Gastrocnemius medialis (tissue), 4 donors: Measurements from ENCODE around the gene APOL5.

Experiments used
- POLR2A ChIP-seq, 2 donors: fragments of 450-650 bp; IDR thresholded peaks; one replicate each; pipeline ENCODE4 v1.6.1; 2017; ENCODE audit warnings: antibody characterized with exemption in 2 of 2, mild to moderate bottlenecking in 2 of 2, moderate library complexity in 2 of 2
- TF ChIP-seq, protein P1 (sequence below), 5 experiments: fragments of 450-650 bp in 3 of 5; fragments of 200-600 bp in 2 of 5; sonication (generic) in 2 of 5; IDR thresholded peaks in 4 of 5; conservative IDR thresholded peaks in 1 of 5; 1 replicate in 4 of 5; 2 replicates in 1 of 5; pipeline ENCODE4 v1.5.1; 2016 to 2019; ENCODE audit warnings: antibody characterized with exemption in 5 of 5, mild to moderate bottlenecking in 3 of 5, moderate library complexity in 3 of 5

DNA sequence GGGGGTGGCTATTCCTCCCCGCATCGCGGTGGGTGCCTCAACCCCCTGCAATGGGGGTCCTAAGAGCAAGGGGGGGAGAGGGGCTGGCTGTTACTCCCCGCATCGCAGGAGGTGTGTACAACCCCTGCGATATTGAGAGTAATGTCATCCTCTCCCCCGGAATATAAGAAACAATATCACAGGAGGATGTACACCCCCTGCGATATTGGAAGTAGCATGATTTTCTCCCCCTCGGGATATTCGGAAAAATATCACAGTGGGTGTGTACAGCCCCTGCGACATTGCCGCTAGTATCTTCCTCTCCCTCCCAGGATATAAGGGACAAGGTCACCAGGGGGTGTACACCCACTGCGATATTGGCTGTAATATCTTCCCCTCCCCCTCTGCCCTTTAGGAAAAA is 22.5 kb upstream of the APOL5 start:
- TF ChIP-seq, protein P1, sequence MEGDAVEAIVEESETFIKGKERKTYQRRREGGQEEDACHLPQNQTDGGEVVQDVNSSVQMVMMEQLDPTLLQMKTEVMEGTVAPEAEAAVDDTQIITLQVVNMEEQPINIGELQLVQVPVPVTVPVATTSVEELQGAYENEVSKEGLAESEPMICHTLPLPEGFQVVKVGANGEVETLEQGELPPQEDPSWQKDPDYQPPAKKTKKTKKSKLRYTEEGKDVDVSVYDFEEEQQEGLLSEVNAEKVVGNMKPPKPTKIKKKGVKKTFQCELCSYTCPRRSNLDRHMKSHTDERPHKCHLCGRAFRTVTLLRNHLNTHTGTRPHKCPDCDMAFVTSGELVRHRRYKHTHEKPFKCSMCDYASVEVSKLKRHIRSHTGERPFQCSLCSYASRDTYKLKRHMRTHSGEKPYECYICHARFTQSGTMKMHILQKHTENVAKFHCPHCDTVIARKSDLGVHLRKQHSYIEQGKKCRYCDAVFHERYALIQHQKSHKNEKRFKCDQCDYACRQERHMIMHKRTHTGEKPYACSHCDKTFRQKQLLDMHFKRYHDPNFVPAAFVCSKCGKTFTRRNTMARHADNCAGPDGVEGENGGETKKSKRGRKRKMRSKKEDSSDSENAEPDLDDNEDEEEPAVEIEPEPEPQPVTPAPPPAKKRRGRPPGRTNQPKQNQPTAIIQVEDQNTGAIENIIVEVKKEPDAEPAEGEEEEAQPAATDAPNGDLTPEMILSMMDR (IDR thresholded peaks at IDR 0.05 in 4 of 5, conservative IDR thresholded peaks at IDR 0.05 in 1 of 5): no peak
- no peak for TF ChIP-seq POLR2A (IDR thresholded peaks at IDR 0.05)
